Hepatocyte (in vitro differentiated cells): ENCODE measurements around the gene ANKRD36. TPM values are rescaled to one million over a fixed set of nuclear protein-coding genes. Genes with fewer than 3 reads are reported as not detected.
"Not testable (repeated sequence)": the region's sequence is repeated elsewhere in the genome, so short reads cannot be mapped to it uniquely, and the experiment has no call there.

ENCODE experiments used
- DNase-seq: peaks from one replicate; pipeline ENCODE4 v3.0.0-alpha.2; 2016; ENCODE audit warnings: low spot score
- H2AFZ ChIP-seq: fragments of 200-600 bp; sonication (generic); 2 replicates; pipeline ENCODE4 v1.6.0; 2016; ENCODE audit warnings: antibody characterized with exemption, mild to moderate bottlenecking
- H3K27ac ChIP-seq: fragments of 200-600 bp; sonication (generic); 2 replicates; pipeline ENCODE4 v1.5.1; 2016; ENCODE audit warnings: mild to moderate bottlenecking
- H3K27me3 ChIP-seq: fragments of 200-600 bp; sonication (generic); 2 replicates; pipeline ENCODE4 v1.6.1; 2016
- H3K36me3 ChIP-seq: fragments of 200-600 bp; sonication (generic); replicated peaks from 2 replicates; pipeline ENCODE4 v1.5.1; 2016; ENCODE audit warnings: low read depth; ENCODE audit not compliant: insufficient read depth
- H3K4me1 ChIP-seq: fragments of 200-600 bp; sonication (generic); 2 replicates; pipeline ENCODE4 v1.5.1; 2016; ENCODE audit warnings: mild to moderate bottlenecking, moderate library complexity; ENCODE audit not compliant: insufficient read depth
- H3K4me2 ChIP-seq: fragments of 200-600 bp; sonication (generic); 2 replicates; pipeline ENCODE4 v1.6.0; 2016
- H3K4me3 ChIP-seq: fragments of 200-600 bp; sonication (generic); 2 replicates; pipeline ENCODE4 v1.5.1; 2016; ENCODE audit warnings: mild to moderate bottlenecking
- H3K79me2 ChIP-seq: fragments of 200-600 bp; sonication (generic); 2 replicates; pipeline ENCODE4 v1.6.0; 2017; ENCODE audit warnings: mild to moderate bottlenecking
- H3K9me2 ChIP-seq: fragments of 200-600 bp; sonication (generic); replicated peaks from 2 replicates; pipeline ENCODE4 v1.6.0; 2017; ENCODE audit warnings: mild to moderate bottlenecking; ENCODE audit not compliant: insufficient read depth
- H3K9me3 ChIP-seq: fragments of 200-600 bp; sonication (generic); 2 replicates; pipeline ENCODE4 v1.5.1; 2016; ENCODE audit warnings: low read depth, mild to moderate bottlenecking
- H4K20me1 ChIP-seq: fragments of 200-600 bp; sonication (generic); 2 replicates; pipeline ENCODE4 v1.6.0; 2016; ENCODE audit warnings: mild to moderate bottlenecking; ENCODE audit not compliant: insufficient read depth, poor library complexity, severe bottlenecking
- CTCF ChIP-seq: fragments of 200-600 bp; sonication (generic); IDR thresholded peaks from 2 replicates; pipeline ENCODE4 v1.5.1; 2016; ENCODE audit warnings: antibody characterized with exemption, mild to moderate bottlenecking; ENCODE audit not compliant: poor library complexity
- EZH2 ChIP-seq: fragments of 200-600 bp; sonication (generic); IDR thresholded peaks from 2 replicates; pipeline ENCODE4 v1.6.1; 2016; ENCODE audit warnings: antibody characterized with exemption, mild to moderate bottlenecking, borderline replicate concordance
- EZH2phosphoT487 ChIP-seq: fragments of 200-600 bp; sonication (generic); IDR thresholded peaks from one replicate; pipeline ENCODE4 v1.6.1; 2018; ENCODE audit warnings: antibody characterized with exemption, mild to moderate bottlenecking, low read depth, moderate library complexity; ENCODE audit not compliant: unreplicated experiment, severe bottlenecking
- WGBS: methylation state at CpG from one replicate; pipeline ENCODE4 v1.1.6; 2016; ENCODE audit warnings: low lambda C conversion rate; ENCODE audit errors: missing lambda C conversion rate; 5-methylcytosine and 5-hydroxymethylcytosine counted together
- polyA plus RNA-seq: library from polyadenylated mRNA; unstranded; fragments of >200 nt; fragmentation: Nextera tagmentation; extraction: Ambion mirVana; gene quantifications from 2 replicates; pipeline ENCODE4 v1.2.1, GENCODE V29; 2016
- total RNA-seq: library from RNA; depleted of rRNA; stranded (reverse); fragments of >200 nt; gene quantifications from 2 replicates; pipeline ENCODE4 v1.2.3, GENCODE V29; 2014

Gene ANKRD36
- total and polyA plus RNA-seq, 2 experiments from 2014 or later, result 9.3 to 15.6 TPM

- no peaks in the 10 kb centered on the region for H3K36me3 ChIP-seq
These were observed 97.4 kb downstream of the ANKRD36 start for GRCh38 chr2:97210325-97210724.

GRCh38 chr2:97215025-97215424, 102.1 kb downstream of the ANKRD36 start:
- H3K9me2 ChIP-seq, H3K4me2 ChIP-seq, H3K9me3 ChIP-seq, H3K4me1 ChIP-seq, H3K4me3 ChIP-seq, H3K36me3 ChIP-seq, H4K20me1 ChIP-seq, H3K79me2 ChIP-seq, H3K27me3 ChIP-seq, DNase-seq, H3K27ac ChIP-seq, H2AFZ ChIP-seq: not testable (repeated sequence)
- WGBS, result 100% methylated on average over 1 of the region's 2 CpGs

More at GRCh38 chr2:97210325-97210724, 97.4 kb downstream of the ANKRD36 start:
- Histone ChIP-seq H3K4me2 (no peak overlapping the region), H3K4me1 (no peaks in the 10 kb centered on the region), H3K4me3 (no peak overlapping the region), H3K27me3 (no peaks in the 10 kb centered on the region), H3K9me2 (no peaks in the 10 kb centered on the region), H3K79me2 (no peaks in the 10 kb centered on the region), H3K9me3 (no peaks in the 10 kb centered on the region), H2AFZ (no peak overlapping the region), H4K20me1 (no peaks in the 10 kb centered on the region), H3K27ac (no peak overlapping the region)
- DNase-seq, result no peak
- 100% methylated on average over 5 of the region's 5 CpGs for WGBS
- TF ChIP-seq EZH2phosphoT487 (no peak), EZH2 (no peak), CTCF (no peak)

DNA sequence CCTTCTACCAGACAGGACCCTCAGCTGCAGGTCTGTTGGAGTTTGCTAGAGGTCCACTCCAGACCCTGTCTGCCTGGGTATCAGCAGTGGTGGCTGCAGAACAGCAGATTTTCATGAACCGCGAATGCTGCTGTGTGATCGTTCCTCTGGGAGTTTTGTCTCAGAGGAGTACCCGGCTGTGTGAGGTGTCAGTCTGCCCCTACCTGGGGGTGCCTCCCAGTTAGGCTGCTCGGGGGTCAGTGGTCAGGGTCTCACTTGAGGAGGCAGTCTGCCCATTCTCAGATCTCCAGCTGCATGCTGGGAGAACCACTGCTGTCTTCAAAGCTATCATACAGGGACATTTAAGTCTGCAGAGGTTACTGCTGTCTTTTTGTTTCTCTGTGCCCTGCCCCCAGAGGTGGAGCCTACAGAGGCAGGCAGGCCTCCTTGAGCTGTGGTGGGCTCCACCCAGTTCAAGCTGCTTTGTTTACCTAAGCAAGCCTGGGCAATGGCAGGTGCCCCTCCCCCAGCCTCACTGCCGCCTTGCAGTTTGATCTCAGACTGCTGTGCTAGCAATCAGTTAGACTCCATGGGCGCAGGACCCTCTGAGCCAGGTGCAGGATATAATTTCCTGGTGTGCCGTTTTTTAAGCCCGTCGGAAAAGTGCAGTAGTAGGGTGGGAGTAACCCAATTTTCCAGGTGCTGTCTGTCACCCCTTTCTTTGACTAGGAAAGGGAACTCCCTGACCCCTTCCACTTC, 118.1 kb downstream of the ANKRD36 start:
- H2AFZ ChIP-seq, H3K4me3 ChIP-seq, H3K79me2 ChIP-seq, H3K9me3 ChIP-seq, H3K27me3 ChIP-seq, H3K4me2 ChIP-seq, H3K27ac ChIP-seq, H3K9me2 ChIP-seq, DNase-seq, H4K20me1 ChIP-seq, H3K36me3 ChIP-seq, H3K4me1 ChIP-seq: not testable (repeated sequence)
- 97% methylated on average over 10 of the region's 10 CpGs for WGBS

GRCh38 chr2:97232981-97233380, 120.0 kb downstream of the ANKRD36 start:
- not testable (repeated sequence) for H3K4me2 ChIP-seq, H4K20me1 ChIP-seq, H3K36me3 ChIP-seq, H3K27me3 ChIP-seq, H3K4me1 ChIP-seq, H2AFZ ChIP-seq, DNase-seq, H3K27ac ChIP-seq, H3K4me3 ChIP-seq, H3K9me2 ChIP-seq, H3K9me3 ChIP-seq, H3K79me2 ChIP-seq
- WGBS, result 100% methylated on average over 1 of the region's 1 CpG

DNA sequence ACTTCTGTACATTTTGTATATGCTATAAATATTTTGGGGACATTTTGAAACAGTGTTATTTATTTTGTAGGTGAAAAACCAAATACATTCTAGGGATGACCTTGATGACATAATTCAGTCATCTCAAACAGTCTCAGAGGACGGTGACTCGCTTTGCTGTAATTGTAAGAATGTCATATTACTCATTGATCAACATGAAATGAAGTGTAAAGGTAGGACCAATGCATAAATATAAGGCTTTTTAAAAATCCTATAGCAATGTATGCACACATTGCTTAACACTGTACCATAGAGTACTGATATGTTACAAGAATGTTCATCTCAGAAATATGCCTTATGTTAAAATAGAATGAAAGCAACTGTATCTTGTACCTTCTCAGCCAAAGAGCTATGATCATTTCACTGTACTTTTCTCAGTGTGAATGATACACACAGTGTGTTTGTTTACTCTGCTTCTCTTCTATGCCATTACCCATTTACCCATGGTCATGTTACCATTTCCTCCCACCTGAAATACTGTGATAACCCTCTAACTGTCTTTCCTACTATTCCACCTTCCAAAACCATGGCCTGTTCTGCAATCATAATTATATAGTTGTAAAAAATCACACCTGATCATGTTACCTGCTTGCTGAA, 120.8 kb downstream of the ANKRD36 start:
- H4K20me1 ChIP-seq, H3K79me2 ChIP-seq, H3K4me2 ChIP-seq, H3K36me3 ChIP-seq, DNase-seq, H3K9me2 ChIP-seq, H3K4me1 ChIP-seq, H3K27me3 ChIP-seq, H2AFZ ChIP-seq, H3K9me3 ChIP-seq, H3K27ac ChIP-seq, H3K4me3 ChIP-seq: not testable (repeated sequence)
- no CpG with 5 or more reads among the region's 2 CpGs for WGBS

DNA sequence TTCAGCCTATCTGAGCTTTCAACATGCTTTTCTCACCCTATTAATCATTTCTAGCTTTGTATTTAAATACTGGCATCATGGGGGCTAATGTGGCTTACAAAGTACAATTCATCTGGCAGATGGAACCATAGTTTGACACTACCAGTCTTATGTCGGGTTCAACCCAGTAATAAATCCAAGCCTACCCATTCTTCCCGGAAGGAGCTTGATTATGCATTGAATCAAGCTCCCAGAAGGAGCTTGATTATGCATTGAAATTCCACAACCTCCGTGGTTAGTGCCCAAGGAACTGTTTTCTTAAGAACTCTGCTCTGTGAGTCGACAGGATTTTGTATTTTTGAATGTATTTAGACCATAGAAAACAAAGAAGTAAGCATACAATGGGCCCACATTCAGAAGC, 148.2 kb downstream of the ANKRD36 start:
- H3K9me2 ChIP-seq, H2AFZ ChIP-seq, H3K4me2 ChIP-seq, H3K4me1 ChIP-seq, H3K27me3 ChIP-seq, DNase-seq, H3K9me3 ChIP-seq, H3K27ac ChIP-seq, H3K36me3 ChIP-seq, H4K20me1 ChIP-seq, H3K79me2 ChIP-seq, H3K4me3 ChIP-seq: not testable (repeated sequence)
- WGBS, result 69% methylated on average over 3 of the region's 4 CpGs

DNA sequence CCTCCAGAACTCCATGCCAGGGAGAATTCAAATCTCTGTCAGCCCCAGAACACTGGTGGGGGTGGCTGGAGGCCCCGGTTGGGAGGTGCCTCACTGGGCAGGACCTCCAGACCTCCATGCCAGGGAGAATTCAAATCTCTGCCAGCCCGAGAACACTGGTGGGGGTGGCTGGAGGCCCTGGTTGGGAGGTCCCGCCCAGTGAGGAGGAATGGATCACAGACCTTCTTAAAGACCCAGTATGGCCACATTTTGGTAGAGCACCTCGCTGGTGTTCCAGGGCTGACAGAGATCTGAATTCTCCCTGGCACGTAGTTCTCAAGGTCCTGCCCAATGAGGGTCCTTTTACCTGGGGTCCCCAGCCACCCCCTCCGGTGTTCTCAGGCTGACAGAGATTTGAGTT, 153.5 kb downstream of the ANKRD36 start:
- not testable (repeated sequence) for H3K4me1 ChIP-seq, H3K9me3 ChIP-seq, DNase-seq, H4K20me1 ChIP-seq, H3K36me3 ChIP-seq, H3K79me2 ChIP-seq, H3K27me3 ChIP-seq, H3K4me3 ChIP-seq, H3K9me2 ChIP-seq, H3K4me2 ChIP-seq, H3K27ac ChIP-seq, H2AFZ ChIP-seq
- WGBS, result 100% methylated on average over 2 of the region's 6 CpGs
